ENCODE data around the gene HDAC4.
A peak's percentile ranks its signal among the peaks of the same experiment; 100 is the strongest.

HDAC4 gene

GRCh38 chr2:239018271-239019182 is 382.3 kb downstream of the HDAC4 start:
- DNase-seq, result no peak

- DNase-seq, result no peak
These were observed 383.2 kb downstream of the HDAC4 start for GRCh38 chr2:239017491-239018098.

- no peak for DNase-seq
These were observed 384.7 kb downstream of the HDAC4 start for GRCh38 chr2:239015901-239016675.

- DNase-seq, result no peak
These were observed 385.5 kb downstream of the HDAC4 start for GRCh38 chr2:239015218-239015900.

DNA sequence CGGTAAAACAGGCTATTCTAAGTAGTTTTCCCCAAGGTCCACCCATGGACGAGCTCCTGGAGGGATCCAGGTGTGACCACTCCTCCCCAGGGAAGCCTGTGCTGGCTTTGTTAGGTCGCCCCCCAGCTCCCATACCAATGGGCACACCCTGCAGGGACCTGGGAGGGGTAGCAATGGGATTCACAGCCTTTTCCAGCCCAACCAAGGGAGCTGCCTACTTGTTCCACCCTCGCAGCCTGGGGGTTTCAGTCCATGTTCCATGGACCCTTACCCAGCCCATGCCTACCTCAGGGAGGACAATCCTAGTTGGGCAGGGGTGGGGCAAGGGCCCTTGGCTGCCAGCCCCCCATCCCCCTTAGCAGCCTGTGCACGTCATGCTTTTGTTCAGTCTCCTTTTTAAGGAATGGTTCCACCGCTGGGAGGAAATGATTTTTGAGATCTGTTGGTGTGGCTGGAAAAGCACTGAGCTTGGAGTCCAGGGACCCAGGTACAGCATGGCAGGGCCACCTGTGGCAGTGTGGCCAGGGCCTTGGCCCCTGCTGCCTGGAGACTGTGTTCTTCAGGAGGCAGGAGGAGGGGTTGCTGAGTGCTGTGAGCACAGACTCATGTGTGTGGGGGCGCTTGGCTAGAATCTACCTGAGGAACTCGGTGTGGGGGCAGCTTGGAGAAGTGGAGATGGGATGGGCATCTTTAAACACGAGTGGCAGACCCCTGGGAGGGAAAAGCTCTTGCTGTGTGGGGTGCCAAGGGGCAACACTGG is 386.2 kb downstream of the HDAC4 start:
- no peak for DNase-seq

DNA sequence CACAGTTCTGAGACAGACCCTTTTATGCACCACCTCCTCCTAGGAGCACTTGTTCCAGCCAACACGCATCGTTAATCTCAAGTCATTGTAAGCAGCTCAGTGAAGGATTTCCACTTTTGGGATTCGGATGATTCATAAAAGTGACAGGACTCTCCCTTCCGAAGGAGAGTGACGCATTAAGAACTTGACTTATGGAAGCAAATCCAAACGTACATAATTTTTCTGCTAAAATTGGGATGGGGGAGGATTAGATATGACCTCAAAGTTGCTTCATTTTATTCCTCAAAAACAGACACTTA is 387.2 kb downstream of the HDAC4 start:
- DNase-seq, result no peak

DNA sequence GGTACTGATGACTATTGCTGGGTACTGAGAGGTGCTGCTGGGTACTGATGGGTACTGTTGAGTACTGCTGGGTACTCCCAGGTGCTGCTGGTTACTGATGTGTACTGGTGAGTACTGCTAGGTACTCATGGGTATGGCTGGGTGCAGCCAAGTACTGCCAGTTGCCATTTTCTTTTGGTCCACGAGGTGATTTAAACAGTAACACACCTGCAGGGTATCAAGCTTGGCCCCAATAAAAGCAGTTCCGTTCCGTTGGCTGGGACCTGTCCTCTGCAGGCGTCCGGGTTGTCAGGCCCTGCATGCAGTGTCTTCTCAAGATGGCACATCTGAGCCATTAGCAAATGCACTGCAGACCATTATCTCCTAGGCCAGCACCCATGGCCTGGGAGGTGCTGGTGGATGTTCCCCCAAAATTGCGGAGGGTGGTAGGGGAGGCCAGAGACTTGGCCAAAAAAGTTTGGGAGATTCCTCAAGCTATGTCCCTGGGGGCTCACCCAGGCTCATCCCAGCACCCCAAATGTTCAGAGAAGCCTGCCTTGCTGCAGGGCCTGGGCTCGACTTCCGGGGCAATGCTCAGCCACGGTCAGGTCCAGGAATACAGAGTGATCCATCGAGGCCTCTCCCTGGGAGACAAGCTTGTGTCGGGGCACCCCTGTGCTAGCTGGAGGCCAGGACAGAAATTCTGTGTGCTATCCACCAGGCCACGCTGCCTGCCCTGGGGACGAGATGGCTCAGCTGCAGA is 387.7 kb downstream of the HDAC4 start:
- DNase-seq, result no peak

GRCh38 chr2:239012228-239012627 is 388.6 kb downstream of the HDAC4 start:
- DNase-seq, result no peak

GRCh38 chr2:239009589-239009961 is 391.2 kb downstream of the HDAC4 start:
- no peak for DNase-seq

- no peak for DNase-seq
These were observed 391.9 kb downstream of the HDAC4 start for GRCh38 chr2:239008677-239009588.

DNA sequence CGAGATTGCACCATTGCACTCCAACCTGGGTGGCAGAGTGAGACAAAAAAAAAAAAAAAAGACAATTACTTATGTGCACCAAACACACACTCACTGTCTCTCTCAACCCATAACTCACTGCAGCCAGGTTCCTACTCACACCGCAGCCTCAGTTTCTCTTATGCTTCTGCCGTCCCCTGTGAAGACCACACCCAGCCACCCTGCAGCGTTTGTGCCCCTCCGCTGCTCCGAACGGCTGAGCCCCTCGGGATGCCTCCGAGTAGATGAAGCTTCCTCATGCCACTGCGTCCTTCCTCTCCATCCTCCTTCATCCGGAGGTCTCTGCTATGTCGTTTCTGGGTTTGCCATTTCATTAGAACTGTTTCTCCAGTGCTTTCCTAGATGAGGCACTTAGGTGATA is 392.8 kb downstream of the HDAC4 start:
- DNase-seq, result no peak

DNA sequence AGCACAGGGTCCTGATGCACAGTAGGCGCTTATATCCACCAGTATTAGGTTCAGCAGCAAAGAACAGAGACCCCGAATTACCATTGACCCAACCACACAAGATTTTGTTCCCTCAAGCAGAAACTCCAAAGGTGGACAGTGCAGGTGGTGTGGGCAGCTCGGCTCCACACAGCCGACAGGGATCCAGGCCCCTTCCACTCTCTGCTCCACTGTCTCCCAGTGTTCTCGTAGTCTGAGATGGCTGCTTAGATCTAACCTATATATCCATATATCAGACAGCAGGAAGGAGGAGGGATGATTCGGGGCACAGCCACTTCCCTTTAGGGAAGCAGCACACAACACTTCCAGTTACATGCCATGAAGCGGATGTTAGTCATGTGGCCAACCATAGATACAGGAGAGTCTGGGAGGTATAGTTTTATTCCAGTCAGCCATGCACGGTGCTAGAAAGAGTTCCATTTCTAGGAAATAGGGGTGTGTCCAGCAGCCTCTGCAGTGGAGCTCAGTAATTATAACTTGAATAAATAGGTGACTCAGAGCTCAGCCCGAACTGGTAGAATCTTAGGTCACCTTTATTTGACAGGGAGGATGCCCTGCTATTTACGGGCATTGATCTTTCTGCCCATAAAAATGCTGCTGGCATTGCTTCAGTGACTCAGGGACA is 394.1 kb downstream of the HDAC4 start:
- DNase-seq, result peak; percentile 37

DNA sequence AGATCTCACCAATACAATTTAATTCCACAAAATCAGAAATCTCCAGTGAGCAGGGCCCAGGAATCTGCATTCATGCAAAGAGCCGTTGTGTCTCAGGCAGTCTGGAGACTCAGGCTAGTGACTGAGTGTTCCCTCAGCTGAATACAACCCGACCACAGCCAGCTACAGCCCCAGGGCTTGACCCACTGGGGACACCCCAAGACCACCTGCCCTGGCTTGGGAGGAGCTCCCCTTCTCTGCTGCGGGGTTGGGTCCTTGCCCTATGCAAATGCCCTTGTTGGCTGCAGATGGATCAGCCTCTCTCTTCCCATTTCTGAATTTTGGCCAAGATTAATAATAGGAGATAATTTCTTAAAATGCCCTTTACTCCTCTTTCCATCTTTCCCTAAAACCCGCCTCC is 395.2 kb downstream of the HDAC4 start:
- no peak for DNase-seq

DNA sequence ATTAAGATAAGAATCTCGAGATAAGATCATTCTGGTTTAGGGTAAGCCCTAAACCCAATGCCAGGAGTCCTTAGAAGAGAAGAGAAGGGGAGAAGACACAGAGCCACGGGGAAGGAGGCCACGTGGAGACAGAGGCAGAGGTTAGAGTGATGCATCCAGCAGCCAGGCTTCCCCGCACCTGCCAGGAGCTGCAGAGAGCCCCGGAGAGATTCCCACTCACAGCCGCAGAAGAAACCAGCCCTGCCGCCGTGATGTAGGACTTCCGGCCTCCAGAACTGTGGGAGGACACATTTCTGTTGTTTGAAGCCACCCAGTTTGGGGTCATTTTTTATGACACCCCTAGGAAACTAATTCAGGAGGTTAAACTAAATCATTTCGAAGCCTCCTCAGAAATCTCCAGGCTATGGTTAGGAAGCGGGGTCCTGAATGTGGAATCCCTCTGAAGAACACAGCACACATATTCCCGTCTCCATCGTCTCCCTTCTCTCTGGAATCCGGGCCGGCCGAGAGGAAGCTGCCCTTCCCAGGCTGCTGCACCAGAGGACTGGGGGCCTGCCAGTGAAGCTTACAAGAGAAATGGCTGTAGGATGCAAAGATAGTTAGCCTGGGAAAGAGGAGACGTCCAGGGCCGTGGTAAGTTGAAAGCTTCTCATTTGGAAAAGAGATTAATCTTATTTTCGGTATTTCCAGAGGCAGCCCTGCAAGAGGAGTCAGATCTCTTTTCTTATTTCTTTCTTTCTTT is 396.4 kb downstream of the HDAC4 start:
- DNase-seq, result no peak

GRCh38 chr2:239003624-239004273 is 397.1 kb downstream of the HDAC4 start:
- DNase-seq, result no peak

DNA sequence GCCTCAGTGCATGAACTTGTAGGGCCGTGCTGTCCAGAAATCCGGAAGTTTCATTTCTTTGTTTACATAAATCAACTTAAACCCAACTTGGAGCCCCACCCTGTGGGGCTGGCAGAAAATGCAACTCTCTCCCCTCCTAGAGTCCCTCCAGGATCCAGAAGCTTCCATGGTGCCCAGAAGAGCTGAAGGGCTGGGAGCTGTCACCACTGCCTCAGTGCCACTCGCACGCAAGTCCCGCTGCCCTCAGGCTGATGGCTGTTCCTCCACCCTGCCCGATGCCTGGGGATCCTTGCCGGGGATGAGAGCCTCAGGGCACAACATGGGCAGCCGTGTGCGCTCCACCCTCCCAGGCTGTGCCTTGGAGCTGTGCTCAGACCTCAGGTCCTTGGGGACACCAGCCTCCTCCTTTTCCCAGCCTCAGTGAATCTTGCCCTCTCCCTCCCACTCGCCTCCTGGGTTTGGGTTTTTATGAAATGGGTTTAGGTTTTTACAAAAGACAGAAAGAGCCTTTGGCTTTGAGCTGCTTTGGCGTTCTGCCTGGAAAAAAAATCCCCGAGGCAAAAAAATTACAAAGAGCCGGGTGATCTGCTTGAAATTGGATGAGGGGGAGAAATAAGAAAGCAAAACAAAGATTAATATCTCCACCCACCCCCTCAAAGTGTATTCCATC is 397.7 kb downstream of the HDAC4 start:
- peak; percentile 65 for DNase-seq

DNA sequence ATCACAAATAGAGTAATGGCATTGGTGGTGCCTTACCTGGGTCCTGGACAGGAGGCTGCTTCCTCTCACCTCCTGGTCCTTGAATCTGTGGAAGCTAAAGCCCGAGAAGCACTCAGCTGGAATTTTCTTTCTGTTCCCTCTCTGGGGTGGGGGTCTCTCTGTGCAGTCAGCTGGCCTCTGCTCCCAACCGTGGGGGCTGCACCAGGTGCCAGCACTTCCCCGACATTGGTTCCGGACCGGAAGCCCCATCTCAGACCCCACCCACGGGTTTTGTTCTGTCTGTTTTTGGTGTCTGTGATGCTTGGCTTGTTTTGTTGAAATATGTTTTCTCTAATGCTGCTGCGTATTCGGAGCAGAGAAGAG is 398.2 kb downstream of the HDAC4 start:
- DNase-seq, result no peak

GRCh38 chr2:239001794-239002193 is 399.0 kb downstream of the HDAC4 start:
- no peak for DNase-seq

Measured in fibroblast of skin of back (primary cell).